Activated CD8-positive, alpha-beta memory T cell treated with anti-CD3 and anti-CD28 coated beads for 48 hours (primary cell): ENCODE measurements around the gene ZNF800.

ENCODE experiments used
- DNase-seq, 3 experiments: peaks; one replicate each; pipeline ENCODE4 v3.0.0-alpha.2; 2020; ENCODE audit warnings: low read depth in 2 of 3, low spot score in 2 of 3

Gene ZNF800

GRCh38 chr7:127349881-127350280, 42.6 kb downstream of the ZNF800 start:
- DNase-seq = no peak

- DNase-seq = no peak
Measured at GRCh38 chr7:127348247-127348631, 44.3 kb downstream of the ZNF800 start.

GRCh38 chr7:127347567-127348246, 44.8 kb downstream of the ZNF800 start:
- DNase-seq = peak; percentile 28 to 59 (median 29)

- no peak for DNase-seq
Measured at GRCh38 chr7:127346575-127347256, 45.8 kb downstream of the ZNF800 start.

GRCh38 chr7:127342596-127342995, 49.9 kb downstream of the ZNF800 start:
- DNase-seq = no peak

- no peak for DNase-seq
Measured at GRCh38 chr7:127338122-127338521, 54.4 kb downstream of the ZNF800 start.

GRCh38 chr7:127337581-127337980, 54.9 kb downstream of the ZNF800 start:
- no peak for DNase-seq

GRCh38 chr7:127336458-127336857, 56.0 kb downstream of the ZNF800 start:
- DNase-seq = no peak

- no peak for DNase-seq
Measured at GRCh38 chr7:127332880-127333279, 59.6 kb downstream of the ZNF800 start.

GRCh38 chr7:127330070-127330469, 62.4 kb downstream of the ZNF800 start:
- no peak for DNase-seq

- DNase-seq = no peak
Measured at GRCh38 chr7:127322832-127323493, 69.5 kb downstream of the ZNF800 start.

- DNase-seq = no peak
Measured at GRCh38 chr7:127322351-127322750, 70.2 kb downstream of the ZNF800 start.

- DNase-seq = no peak
Measured at GRCh38 chr7:127320974-127321373, 71.5 kb downstream of the ZNF800 start.
